ENCODE results near the gene MLLT6. TPM values are rescaled to one million over a fixed set of nuclear protein-coding genes. Genes with fewer than 3 reads are reported as not detected.

Gene MLLT6
- polyA plus RNA-seq, 2 of the 4 experiments (the other 2 are of a cell fraction): 28.3 to 28.9 TPM

Small RNA genes within 50 kb of the gene (small RNA-seq; reads per million reads assigned to genes)
- gene MIR4726: 0 to 2.5 (median 0) reads per million in 6 experiments
- 0 to 1.7 (median 0) reads per million in 6 experiments for gene MIR4734
- 0 to 4.6 (median 1.4) reads per million in 6 experiments for gene RNA5SP440
- 0 reads per million in 6 experiments for gene RNU6-866P

Other genes starting within 250 kb of the MLLT6 start
- 1.3 and 1.4 TPM in 2 replicates for gene SRCIN1, start 99.3 kb upstream of the MLLT6 start, polyA plus RNA-seq (2011; rRNA removed)
- 2.1 to 3.4 TPM (median 2.6 TPM) in 3 replicates for gene SRCIN1, start 99.3 kb upstream of the MLLT6 start, polyA plus RNA-seq (2017; fragmentation: RNase III; extraction: RNeasy Plus Mini Kit Qiagen cat#74134 plus additional on column Dnase treatment)
- 4.6 and 5.1 TPM in 2 replicates for gene EPOP, start 30.3 kb upstream of the MLLT6 start, polyA plus RNA-seq (2011; rRNA removed)
- gene EPOP, start 30.3 kb upstream of the MLLT6 start, polyA plus RNA-seq (2017; fragmentation: RNase III; extraction: RNeasy Plus Mini Kit Qiagen cat#74134 plus additional on column Dnase treatment): 11.2 to 12.3 TPM (median 12.1 TPM) in 3 replicates
- 24.5 and 32.6 TPM in 2 replicates for gene CISD3, start 25.1 kb downstream of the MLLT6 start, polyA plus RNA-seq (2011; rRNA removed)
- 33.0 to 35.4 TPM (median 34.3 TPM) in 3 replicates for gene CISD3, start 25.1 kb downstream of the MLLT6 start, polyA plus RNA-seq (2017; fragmentation: RNase III; extraction: RNeasy Plus Mini Kit Qiagen cat#74134 plus additional on column Dnase treatment)
- 19.9 and 21.2 TPM in 2 replicates for gene PCGF2, start 43.1 kb downstream of the MLLT6 start, polyA plus RNA-seq (2011; rRNA removed)
- 33.9 to 43.6 TPM (median 42.5 TPM) in 3 replicates for gene PCGF2, start 43.1 kb downstream of the MLLT6 start, polyA plus RNA-seq (2017; fragmentation: RNase III; extraction: RNeasy Plus Mini Kit Qiagen cat#74134 plus additional on column Dnase treatment)
- gene PSMB3, start 47.5 kb downstream of the MLLT6 start, polyA plus RNA-seq (2011; rRNA removed): 417 and 467 TPM in 2 replicates
- 463 to 466 TPM (median 465 TPM) in 3 replicates for gene PSMB3, start 47.5 kb downstream of the MLLT6 start, polyA plus RNA-seq (2017; fragmentation: RNase III; extraction: RNeasy Plus Mini Kit Qiagen cat#74134 plus additional on column Dnase treatment)
- 40.3 and 42.5 TPM in 2 replicates for gene PIP4K2B, start 94.3 kb downstream of the MLLT6 start, polyA plus RNA-seq (2011; rRNA removed)
- 53.7 to 56.7 TPM (median 55.3 TPM) in 3 replicates for gene PIP4K2B, start 94.3 kb downstream of the MLLT6 start, polyA plus RNA-seq (2017; fragmentation: RNase III; extraction: RNeasy Plus Mini Kit Qiagen cat#74134 plus additional on column Dnase treatment)
- gene CWC25, start 120.0 kb downstream of the MLLT6 start, polyA plus RNA-seq (2011; rRNA removed): 34.1 and 34.5 TPM in 2 replicates
- gene CWC25, start 120.0 kb downstream of the MLLT6 start, polyA plus RNA-seq (2017; fragmentation: RNase III; extraction: RNeasy Plus Mini Kit Qiagen cat#74134 plus additional on column Dnase treatment): 22.5 to 24.2 TPM (median 23.1 TPM) in 3 replicates
- 2,297 and 2,715 TPM in 2 replicates for gene RPL23, start 148.4 kb downstream of the MLLT6 start, polyA plus RNA-seq (2011; rRNA removed)
- 2,814 to 3,171 TPM (median 2,969 TPM) in 3 replicates for gene RPL23, start 148.4 kb downstream of the MLLT6 start, polyA plus RNA-seq (2017; fragmentation: RNase III; extraction: RNeasy Plus Mini Kit Qiagen cat#74134 plus additional on column Dnase treatment)
- 145 and 152 TPM in 2 replicates for gene LASP1, start 164.8 kb downstream of the MLLT6 start, polyA plus RNA-seq (2011; rRNA removed)
- 281 to 312 TPM (median 287 TPM) in 3 replicates for gene LASP1, start 164.8 kb downstream of the MLLT6 start, polyA plus RNA-seq (2017; fragmentation: RNase III; extraction: RNeasy Plus Mini Kit Qiagen cat#74134 plus additional on column Dnase treatment)

Data from A549 (cell line).